BJ (cell line): Measurements from ENCODE around the gene ATP9A. TPM values are rescaled to one million over a fixed set of nuclear protein-coding genes. Genes with fewer than 3 reads are reported as not detected.

Experiments used
- CTCF ChIA-PET: fragments of 350-600 bp; formaldehyde crosslinking; extraction: SDS; loops from one replicate; lab custom pipeline; 2021; ENCODE audit warnings: antibody characterized with exemption, inconsistent platforms; lab: Yijun Ruan, JAX
- POLR2A ChIA-PET: fragments of 300-600 bp; sonication (Branson Sonifier 250); formaldehyde crosslinking; extraction: SDS; loops from one replicate; lab custom pipeline; 2021; ENCODE audit warnings: antibody characterized with exemption; lab: Charles Lee
- DNase-seq: peaks from one replicate; pipeline ENCODE4 v3.0.0-alpha.2; 2011; ENCODE audit warnings: low read depth
- H3K27me3 ChIP-seq: 2 replicates; pipeline ENCODE4 v1.6.0; 2011; ENCODE audit warnings: low read length; ENCODE audit not compliant: control insufficient read depth, insufficient read depth
- H3K36me3 ChIP-seq: 2 replicates; pipeline ENCODE4 v1.5.1; 2011; ENCODE audit warnings: low read length; ENCODE audit not compliant: control insufficient read depth, insufficient read depth
- H3K4me3 ChIP-seq: 2 replicates; pipeline ENCODE4 v1.5.1; 2011; ENCODE audit warnings: low read depth, mild to moderate bottlenecking, control low read depth, low read length
- CTCF ChIP-seq: IDR thresholded peaks from 2 replicates; pipeline ENCODE4 v1.5.1; 2011; ENCODE audit warnings: low read depth, mild to moderate bottlenecking, control low read depth, inconsistent platforms, low read length, moderate library complexity; ENCODE audit not compliant: insufficient read depth
- polyA plus RNA-seq: library from polyadenylated mRNA; depleted of rRNA; stranded (reverse); fragments of >200 nt; gene quantifications from 2 replicates; pipeline ENCODE4 v1.2.3, GENCODE V29; 2011

ATP9A gene
- polyA plus RNA-seq, 1 experiment = 26.0 TPM

GRCh38 chr20:51566594-51566993, 201.6 kb downstream of the ATP9A start:
- no peaks in the 10 kb centered on the region for H3K36me3 ChIP-seq
- no peak for DNase-seq
- ChIA-PET CTCF (interaction anchor here (1.1 to 2.4 kb wide), 6 partner anchors 9 to 194 kb away, joined by 3 to 10 read pairs (median 3); no protein-coding TSS in a partner anchor), POLR2A (no interaction called here)
- H3K27me3 ChIP-seq = no peaks in the 10 kb centered on the region; the same call in 1 of the 2 replicates
- no peak overlapping the region for H3K4me3 ChIP-seq
- TF ChIP-seq CTCF = no peak

- POLR2A ChIA-PET = interaction anchor here (0.6 kb wide), 1 partner anchor 224 kb away, joined by 11 read pairs; no protein-coding TSS in a partner anchor
- CTCF ChIA-PET = interaction anchor here (1.0 to 2.9 kb wide), 7 partner anchors 16 to 193 kb away, joined by 3 to 11 read pairs (median 3); no protein-coding TSS in a partner anchor
- Histone ChIP-seq H3K4me3 (no peak overlapping the region), H3K27me3 (no peaks in the 10 kb centered on the region; the same call in 1 of the 2 replicates), H3K36me3 (no peaks in the 10 kb centered on the region)
- no peak for DNase-seq
- no peak for TF ChIP-seq CTCF
Observed at GRCh38 chr20:51565298-51566144, 202.7 kb downstream of the ATP9A start.

- CTCF ChIA-PET = interaction anchor here (0.5 to 2.9 kb wide), 9 partner anchors 8 to 196 kb away, joined by 3 to 13 read pairs (median 4); no protein-coding TSS in a partner anchor
- H3K4me3 ChIP-seq = no peak overlapping the region
- DNase-seq = peak; percentile 58
Observed at GRCh38 chr20:51563486-51564332, 204.5 kb downstream of the ATP9A start.

GRCh38 chr20:51563174-51563485, 205.1 kb downstream of the ATP9A start:
- CTCF ChIA-PET = interaction anchor here (0.5 to 2.9 kb wide), 10 partner anchors 8 to 196 kb away, joined by 3 to 13 read pairs (median 4); no protein-coding TSS in a partner anchor
- H3K4me3 ChIP-seq = peak overlapping the region; percentile 37
- no peak for TF ChIP-seq CTCF
- H3K36me3 ChIP-seq = no peaks in the 10 kb centered on the region
- no peak for DNase-seq
- POLR2A ChIA-PET = no interaction called here
- no peaks in the 10 kb centered on the region; the same call in 1 of the 2 replicates for H3K27me3 ChIP-seq

More at GRCh38 chr20:51563486-51564332, 204.5 kb downstream of the ATP9A start:
- H3K27me3 ChIP-seq = no peaks in the 10 kb centered on the region; the same call in 1 of the 2 replicates
- POLR2A ChIA-PET = no interaction called here
- 0 out of 2 replicates have a peak, but pooled peaks have one; percentile 10 for TF ChIP-seq CTCF
- no peaks in the 10 kb centered on the region for H3K36me3 ChIP-seq
